HG03342 (cell line): ENCODE results near the gene IP6K3.

Experiments used
- ATAC-seq: cut with Tn5 transposase; IDR thresholded peaks from one replicate; pipeline ENCODE4 v1.9.1; 2021; ENCODE audit warnings: mild to moderate bottlenecking, moderate library complexity; ENCODE audit not compliant: unreplicated experiment

Gene IP6K3

GRCh38 chr6:33679761-33680160, 66.9 kb downstream of the IP6K3 start:
- no peak for ATAC-seq

- no peak for ATAC-seq
Observed at GRCh38 chr6:33678932-33679490, 67.7 kb downstream of the IP6K3 start.

- no peak for ATAC-seq
Observed at GRCh38 chr6:33678233-33678931, 68.3 kb downstream of the IP6K3 start.

- no peak for ATAC-seq
Observed at GRCh38 chr6:33677689-33678088, 69.0 kb downstream of the IP6K3 start.

- ATAC-seq, result no peak
Observed at GRCh38 chr6:33677143-33677660, 69.5 kb downstream of the IP6K3 start.

GRCh38 chr6:33676416-33677142, 70.1 kb downstream of the IP6K3 start:
- ATAC-seq, result no peak

GRCh38 chr6:33675968-33676367, 70.7 kb downstream of the IP6K3 start:
- ATAC-seq, result no peak

GRCh38 chr6:33673851-33674250, 72.9 kb downstream of the IP6K3 start:
- ATAC-seq, result no peak

- no peak for ATAC-seq
Observed at GRCh38 chr6:33672808-33673207, 73.9 kb downstream of the IP6K3 start.

GRCh38 chr6:33671744-33672072, 75.0 kb downstream of the IP6K3 start:
- no peak for ATAC-seq
